ENCODE results near the gene NEK11. TPM values are rescaled to one million over a fixed set of nuclear protein-coding genes. Genes with fewer than 3 reads are reported as not detected.
A peak's percentile ranks its signal among the peaks of the same experiment; 100 is the strongest.

The NEK11 gene
- total and polyA plus RNA-seq, 10 donors: 0.77 to 5.9 (median 3.4) TPM

DNA sequence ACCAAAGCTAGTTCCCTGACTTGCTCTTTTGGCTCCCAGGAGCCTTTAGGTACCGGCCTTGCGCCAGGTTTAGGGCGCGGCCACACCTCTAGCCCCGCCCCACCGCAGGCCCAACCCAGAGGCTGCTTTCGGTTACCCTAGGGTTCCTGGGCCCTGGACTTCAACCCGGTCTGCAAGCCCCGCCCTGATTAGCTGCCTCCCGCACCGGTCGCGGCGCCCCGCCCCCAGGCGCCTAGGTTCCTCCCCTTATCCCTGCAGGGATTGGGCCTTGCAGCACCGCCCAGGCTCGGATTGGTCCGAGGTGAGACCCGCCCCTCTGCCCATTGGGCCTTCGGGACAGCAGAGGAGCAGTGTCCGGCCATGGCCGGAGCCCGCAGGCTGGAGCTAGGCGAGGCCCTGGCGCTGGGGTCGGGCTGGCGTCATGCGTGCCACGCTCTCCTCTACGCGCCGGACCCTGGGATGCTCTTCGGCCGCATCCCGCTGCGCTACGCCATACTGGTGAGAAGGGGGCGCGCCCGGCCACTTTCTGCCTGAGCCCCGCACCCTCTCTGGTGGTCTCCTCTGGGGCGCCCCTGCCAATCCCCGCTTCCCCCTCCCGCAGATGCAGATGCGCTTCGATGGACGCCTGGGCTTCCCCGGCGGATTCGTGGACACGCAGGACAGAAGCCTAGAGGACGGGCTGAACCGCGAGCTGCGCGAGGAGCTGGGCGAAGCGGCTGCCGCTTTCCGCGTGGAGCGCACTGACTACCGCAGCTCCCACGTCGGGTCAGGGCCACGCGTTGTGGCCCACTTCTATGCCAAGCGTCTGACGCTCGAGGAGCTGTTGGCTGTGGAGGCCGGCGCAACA lies 355.0 kb downstream of the NEK11 start, which contains the start of gene NUDT16:
Gene NUDT16, plus strand, starts transcription at position 330 of the 847 bp plus-strand sequence. Its CDS starts 31 bp downstream, at position 361.
- Histone ChIP-seq H3K4me1 (peaks cover 17 to 77% (median 53%) of the 10 kb centered on the region in 6 donors), H3K27me3 (replicated peaks in 1 of 7) (no peaks in the 10 kb centered on the region), H3K4me3 (peak within 1 kb of the TSS; percentile 55 to 98 (median 96)), H3K9me3 (no peaks in the 10 kb centered on the region), H3K36me3 (peaks cover 0 to 32% (median 3%) of the 10 kb centered on the region in 6 donors), H3K27ac (peak within 1 kb of the TSS; percentile 62 to 94 (median 88))
- 0 to 1% (median 1%) methylated on average over 33 to 73 of the region's 73 CpGs for WGBS, 5 donors
- peak; percentile 100 for DNase-seq
- intact Hi-C loops (cut with DNase I; ENCODE audit: low total_unique reads): loop anchor here (10.0 kb wide), 1 partner anchor 123 kb away; the partner anchor contains the start of gene MRPL3
- TF ChIP-seq POLR2A (IDR thresholded peaks at IDR 0.05): peak; percentile 45 to 90 (median 55)
- TF ChIP-seq POLR2AphosphoS5 (IDR thresholded peaks at IDR 0.05): peak; percentile 92 to 98 (median 97)
- TF ChIP-seq, protein P1, sequence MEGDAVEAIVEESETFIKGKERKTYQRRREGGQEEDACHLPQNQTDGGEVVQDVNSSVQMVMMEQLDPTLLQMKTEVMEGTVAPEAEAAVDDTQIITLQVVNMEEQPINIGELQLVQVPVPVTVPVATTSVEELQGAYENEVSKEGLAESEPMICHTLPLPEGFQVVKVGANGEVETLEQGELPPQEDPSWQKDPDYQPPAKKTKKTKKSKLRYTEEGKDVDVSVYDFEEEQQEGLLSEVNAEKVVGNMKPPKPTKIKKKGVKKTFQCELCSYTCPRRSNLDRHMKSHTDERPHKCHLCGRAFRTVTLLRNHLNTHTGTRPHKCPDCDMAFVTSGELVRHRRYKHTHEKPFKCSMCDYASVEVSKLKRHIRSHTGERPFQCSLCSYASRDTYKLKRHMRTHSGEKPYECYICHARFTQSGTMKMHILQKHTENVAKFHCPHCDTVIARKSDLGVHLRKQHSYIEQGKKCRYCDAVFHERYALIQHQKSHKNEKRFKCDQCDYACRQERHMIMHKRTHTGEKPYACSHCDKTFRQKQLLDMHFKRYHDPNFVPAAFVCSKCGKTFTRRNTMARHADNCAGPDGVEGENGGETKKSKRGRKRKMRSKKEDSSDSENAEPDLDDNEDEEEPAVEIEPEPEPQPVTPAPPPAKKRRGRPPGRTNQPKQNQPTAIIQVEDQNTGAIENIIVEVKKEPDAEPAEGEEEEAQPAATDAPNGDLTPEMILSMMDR (IDR thresholded peaks at IDR 0.05 in 8 of 11, conservative IDR thresholded peaks at IDR 0.05 in 3 of 11): peak in 6 of 11 experiments; percentile 6 to 35 (median 18)

DNA sequence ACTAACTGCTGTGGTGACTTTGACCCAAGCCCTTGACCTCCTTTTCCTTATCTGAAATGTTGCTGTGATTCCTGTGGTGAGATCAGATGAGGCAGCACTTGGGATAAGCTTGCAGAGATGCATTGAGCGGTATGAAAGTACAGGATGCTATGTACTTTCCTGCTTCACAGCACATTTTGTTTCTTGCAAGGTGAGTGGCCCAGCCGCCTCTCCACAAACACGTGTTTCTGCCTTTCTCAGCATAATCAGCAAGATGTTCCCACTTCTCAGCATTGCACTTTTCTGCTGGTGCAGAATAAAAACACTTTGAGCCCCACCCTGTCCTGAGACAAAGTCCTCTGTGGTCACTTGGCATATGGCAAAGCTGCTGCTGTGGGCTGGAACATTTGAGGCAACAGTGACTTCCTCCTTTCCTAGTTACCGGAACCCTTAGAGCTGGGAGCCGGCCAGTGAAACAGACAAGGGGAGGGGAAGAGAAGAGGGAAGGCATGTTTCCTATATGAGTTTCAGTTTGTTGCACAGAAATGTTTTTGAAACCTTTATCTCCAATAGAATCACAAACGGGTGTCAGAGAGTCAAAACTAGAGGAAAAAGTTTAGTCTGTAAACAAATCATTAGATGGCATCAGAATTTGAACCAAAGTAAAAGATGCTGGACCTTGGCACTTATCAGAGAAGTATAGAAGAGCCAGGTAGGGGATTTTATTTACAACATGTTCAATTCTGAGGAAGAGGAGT lies 359.9 kb downstream of the NEK11 start:
- H3K27me3 ChIP-seq (replicated peaks in 1 of 7): no peaks in the 10 kb centered on the region

DNA sequence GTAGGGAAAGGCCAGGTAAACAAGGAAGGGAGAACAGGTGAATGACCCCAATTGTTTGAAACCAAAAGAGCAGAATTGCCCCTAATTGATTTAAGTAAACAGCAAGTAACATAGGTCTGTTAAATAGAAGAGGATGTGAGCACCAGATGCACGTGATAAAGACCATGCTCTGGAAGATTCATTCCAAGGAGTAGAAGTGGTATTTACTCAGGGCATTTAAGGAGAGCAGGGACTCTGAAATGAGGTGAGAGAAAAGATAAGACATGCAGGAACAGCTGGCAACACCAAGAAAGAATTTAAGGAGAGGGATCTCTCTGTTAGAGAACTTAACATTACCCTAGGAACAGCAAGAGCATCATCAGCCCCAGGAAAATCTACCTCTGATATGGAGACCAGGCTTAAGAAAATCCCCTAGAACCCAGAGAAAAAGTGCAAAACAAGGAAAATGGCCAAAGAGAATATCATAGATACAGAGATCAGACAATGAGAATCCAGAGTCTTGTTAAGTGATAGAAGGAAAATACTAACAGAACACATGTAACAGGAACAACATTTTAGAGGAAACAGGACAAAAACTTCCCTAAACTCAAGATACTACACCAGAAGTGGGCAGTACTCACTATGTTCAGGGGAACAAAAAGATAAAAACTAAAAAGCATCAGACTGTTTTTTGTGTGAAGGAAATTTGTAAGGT lies 361.3 kb downstream of the NEK11 start:
- intact Hi-C loops (cut with DNase I; ENCODE audit: low total_unique reads): loop anchor here (10.0 kb wide), 1 partner anchor 117 kb away; the partner anchor contains the start of gene MRPL3
- H3K4me3 ChIP-seq: no peak overlapping the region
- H3K36me3 ChIP-seq: peaks cover 0 to 31% (median 3%) of the 10 kb centered on the region in 6 donors
- peaks cover 15 to 60% (median 45%) of the 10 kb centered on the region in 6 donors for H3K4me1 ChIP-seq
- WGBS, 5 donors: 59 to 79% (median 67%) methylated on average over 1 of the region's 1 CpG
- H3K27me3 ChIP-seq (replicated peaks in 1 of 7): no peaks in the 10 kb centered on the region
- DNase-seq: no peak
- H3K9me3 ChIP-seq: no peaks in the 10 kb centered on the region
- no peak for TF ChIP-seq POLR2A (IDR thresholded peaks at IDR 0.05)
- TF ChIP-seq, protein P1 (IDR thresholded peaks at IDR 0.05 in 8 of 11, conservative IDR thresholded peaks at IDR 0.05 in 3 of 11): no peak
- TF ChIP-seq POLR2AphosphoS5 (IDR thresholded peaks at IDR 0.05): no peak
- peak overlapping the region in 7 of 8 donors; percentile 51 to 94 (median 84) for H3K27ac ChIP-seq

More for the DNA sequence above, 359.9 kb downstream of the NEK11 start:
- TF ChIP-seq POLR2A (IDR thresholded peaks at IDR 0.05): no peak
- TF ChIP-seq POLR2AphosphoS5 (IDR thresholded peaks at IDR 0.05): peak in 2 of 3 donors; percentile 32 to 87
- peaks cover 0 to 32% (median 3%) of the 10 kb centered on the region in 6 donors for H3K36me3 ChIP-seq
- H3K4me1 ChIP-seq: peaks cover 23 to 71% (median 56%) of the 10 kb centered on the region in 6 donors
- peak overlapping the region; percentile 51 to 94 (median 82) for H3K27ac ChIP-seq
- peak; percentile 88 for DNase-seq
- H3K4me3 ChIP-seq: peak overlapping the region in 1 of 8 donors; percentile 26
- WGBS, 5 donors: 12 to 17% (median 13%) methylated on average over 6 of the region's 6 CpGs
- intact Hi-C loops (cut with DNase I; ENCODE audit: low total_unique reads): loop anchor here (10.0 kb wide), 1 partner anchor 118 kb away; the partner anchor contains the start of gene MRPL3
- H3K9me3 ChIP-seq: no peaks in the 10 kb centered on the region

DNA sequence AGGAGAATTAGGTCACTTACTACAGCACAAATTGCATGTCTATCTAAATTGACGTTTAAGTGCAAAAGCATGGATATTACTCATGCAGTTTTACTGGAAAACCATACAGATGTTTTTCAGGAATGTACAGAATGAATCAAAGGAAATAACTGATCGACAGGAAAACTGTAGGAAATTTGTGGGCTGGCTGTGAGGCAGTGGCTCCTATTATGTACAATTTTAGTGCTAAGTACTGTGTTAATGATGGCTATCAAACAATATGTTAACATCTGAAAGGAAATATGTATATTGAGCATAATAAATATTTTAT lies 361.8 kb downstream of the NEK11 start:
- WGBS, 5 donors: 28 to 40% (median 30%) methylated on average over 2 of the region's 2 CpGs
- H3K27ac ChIP-seq: peak overlapping the region in 3 of 8 donors; percentile 85 to 94 (median 87)

More for the DNA sequence above, 361.8 kb downstream of the NEK11 start:
- no peaks in the 10 kb centered on the region for H3K9me3 ChIP-seq
- peaks cover 12 to 55% (median 41%) of the 10 kb centered on the region in 6 donors for H3K4me1 ChIP-seq
- H3K4me3 ChIP-seq: no peak overlapping the region
- intact Hi-C loops (cut with DNase I; ENCODE audit: low total_unique reads): loop anchor here (10.0 kb wide), 1 partner anchor 116 kb away; the partner anchor contains the start of gene MRPL3
- no peaks in the 10 kb centered on the region for H3K27me3 ChIP-seq (replicated peaks in 1 of 7)
- TF ChIP-seq POLR2AphosphoS5 (IDR thresholded peaks at IDR 0.05) (no peak), POLR2A (IDR thresholded peaks at IDR 0.05) (no peak)
- TF ChIP-seq, protein P1 (IDR thresholded peaks at IDR 0.05 in 8 of 11, conservative IDR thresholded peaks at IDR 0.05 in 3 of 11): no peak
- H3K36me3 ChIP-seq: peaks cover 0 to 26% (median 2%) of the 10 kb centered on the region in 6 donors
- no peak for DNase-seq
